Duodenal mucosa (tissue), 2 donors: ENCODE data around the gene MAMSTR.

Experiments used
- H3K27ac ChIP-seq: one replicate; pipeline ENCODE4 v1.7.0; 2013; ENCODE audit warnings: low read depth, low read length
- H3K27me3 ChIP-seq, 2 donors: one replicate each; pipeline ENCODE4 v1.7.0; 2013; ENCODE audit warnings: low read length in 2 of 2, control low read depth in 1 of 2; ENCODE audit not compliant: insufficient read depth in 2 of 2, control insufficient read depth in 1 of 2
- H3K36me3 ChIP-seq, 2 donors: one replicate each; pipeline ENCODE4 v1.7.0; 2013; ENCODE audit warnings: low read length in 2 of 2, control low read depth in 1 of 2; ENCODE audit not compliant: insufficient read depth in 2 of 2, control insufficient read depth in 1 of 2
- H3K4me1 ChIP-seq, 2 donors: one replicate each; pipeline ENCODE4 v1.7.0; 2013; ENCODE audit warnings: low read length in 2 of 2, control low read depth in 1 of 2; ENCODE audit not compliant: insufficient read depth in 2 of 2, control insufficient read depth in 1 of 2
- H3K4me3 ChIP-seq, 2 donors: one replicate each; pipeline ENCODE4 v1.7.0; 2013; ENCODE audit warnings: low read length in 2 of 2, low read depth in 1 of 2
- H3K9ac ChIP-seq, 2 donors: one replicate each; pipeline ENCODE4 v1.7.0; 2013; ENCODE audit warnings: low read length in 2 of 2, low read depth in 1 of 2
- H3K9me3 ChIP-seq, 2 donors: one replicate each; pipeline ENCODE4 v1.7.0; 2013; ENCODE audit warnings: low read length in 2 of 2, control low read depth in 1 of 2; ENCODE audit not compliant: control insufficient read depth in 1 of 2

The MAMSTR gene

DNA sequence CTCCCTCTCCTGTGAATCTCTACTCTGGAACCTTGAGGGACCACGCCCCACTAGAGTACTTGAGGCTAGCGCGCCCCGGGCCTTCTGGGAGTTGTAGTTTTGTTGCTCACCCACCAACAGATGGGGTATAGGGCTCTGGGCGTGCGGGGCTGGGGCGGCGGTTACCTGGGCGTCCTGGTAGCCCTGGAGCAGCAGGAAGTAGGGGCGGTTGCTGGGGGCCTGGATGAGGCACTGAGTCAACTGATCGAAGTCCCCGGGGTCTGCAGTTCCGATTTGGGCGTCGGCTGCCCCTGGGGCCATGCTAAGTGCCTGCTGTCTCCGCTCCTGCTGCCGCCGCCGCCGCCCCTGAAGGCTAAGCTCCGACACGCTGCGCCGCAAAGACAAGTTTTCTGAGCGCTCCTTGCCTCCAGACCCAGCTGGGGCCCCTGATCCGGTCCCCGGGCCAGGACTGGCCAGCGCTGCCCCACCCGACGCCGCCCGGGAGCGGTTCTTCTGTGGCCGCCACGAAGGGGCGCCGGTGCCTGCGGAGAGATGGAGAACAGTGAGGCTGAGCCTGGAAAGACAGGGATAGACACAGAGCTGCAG, 15.6 kb upstream of the MAMSTR start:
- H3K9me3 ChIP-seq, result no peaks in the 10 kb centered on the region
- H3K36me3 ChIP-seq, result no peaks in the 10 kb centered on the region
- peaks cover 7 to 8% of the 10 kb centered on the region in 2 donors for H3K4me1 ChIP-seq
- no peak overlapping the region for H3K27ac ChIP-seq
- peak overlapping the region in 1 of 2 donors; percentile 16 for H3K4me3 ChIP-seq
- H3K27me3 ChIP-seq, result peaks cover 0 to 4% of the 10 kb centered on the region in 2 donors
- H3K9ac ChIP-seq, result no peak overlapping the region

DNA sequence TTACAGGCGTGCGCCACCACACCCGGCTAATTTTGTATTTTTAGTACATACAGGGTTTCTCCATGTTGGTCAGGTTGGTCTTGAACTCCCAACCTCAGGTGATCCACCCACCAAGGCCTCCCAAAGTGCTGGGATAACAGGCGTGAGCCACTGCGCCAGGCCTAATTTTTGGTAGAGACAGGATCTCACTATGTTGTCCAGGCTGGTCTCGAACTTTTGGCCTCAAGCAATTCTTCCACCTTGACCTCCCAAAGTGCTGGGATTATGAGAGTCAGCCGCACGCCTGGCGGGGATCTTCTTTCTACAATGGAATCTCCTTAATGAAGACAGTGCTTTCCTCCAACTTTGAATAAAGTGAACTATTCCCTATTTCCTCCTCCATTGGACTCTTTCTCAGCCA, 15.1 kb upstream of the MAMSTR start:
- H3K36me3 ChIP-seq, result no peaks in the 10 kb centered on the region
- no peak overlapping the region for H3K4me3 ChIP-seq
- no peak overlapping the region for H3K27ac ChIP-seq
- no peaks in the 10 kb centered on the region for H3K9me3 ChIP-seq
- H3K4me1 ChIP-seq, result peaks cover 4% of the 10 kb centered on the region in 2 donors
- no peak overlapping the region for H3K9ac ChIP-seq
- no peaks in the 10 kb centered on the region for H3K27me3 ChIP-seq

DNA sequence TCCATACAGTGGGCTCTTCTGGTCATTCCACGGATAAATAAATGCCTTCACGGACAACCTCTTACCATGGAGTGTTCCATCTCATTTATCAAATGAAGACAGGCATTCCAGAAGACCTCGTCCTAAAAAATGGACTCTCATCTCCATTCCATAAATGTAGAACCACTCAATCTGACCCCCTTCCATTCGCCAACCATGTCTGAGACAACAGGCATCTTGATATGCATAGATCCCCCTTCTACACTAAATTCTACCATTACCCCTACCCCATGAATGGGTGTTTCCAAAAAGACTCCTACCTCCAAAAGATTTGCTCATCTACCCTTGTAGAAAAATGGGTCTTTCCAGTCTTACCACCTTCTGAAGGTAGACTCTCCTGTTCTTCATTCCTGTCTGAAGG, 11.9 kb upstream of the MAMSTR start:
- H3K9ac ChIP-seq, result no peak overlapping the region

DNA sequence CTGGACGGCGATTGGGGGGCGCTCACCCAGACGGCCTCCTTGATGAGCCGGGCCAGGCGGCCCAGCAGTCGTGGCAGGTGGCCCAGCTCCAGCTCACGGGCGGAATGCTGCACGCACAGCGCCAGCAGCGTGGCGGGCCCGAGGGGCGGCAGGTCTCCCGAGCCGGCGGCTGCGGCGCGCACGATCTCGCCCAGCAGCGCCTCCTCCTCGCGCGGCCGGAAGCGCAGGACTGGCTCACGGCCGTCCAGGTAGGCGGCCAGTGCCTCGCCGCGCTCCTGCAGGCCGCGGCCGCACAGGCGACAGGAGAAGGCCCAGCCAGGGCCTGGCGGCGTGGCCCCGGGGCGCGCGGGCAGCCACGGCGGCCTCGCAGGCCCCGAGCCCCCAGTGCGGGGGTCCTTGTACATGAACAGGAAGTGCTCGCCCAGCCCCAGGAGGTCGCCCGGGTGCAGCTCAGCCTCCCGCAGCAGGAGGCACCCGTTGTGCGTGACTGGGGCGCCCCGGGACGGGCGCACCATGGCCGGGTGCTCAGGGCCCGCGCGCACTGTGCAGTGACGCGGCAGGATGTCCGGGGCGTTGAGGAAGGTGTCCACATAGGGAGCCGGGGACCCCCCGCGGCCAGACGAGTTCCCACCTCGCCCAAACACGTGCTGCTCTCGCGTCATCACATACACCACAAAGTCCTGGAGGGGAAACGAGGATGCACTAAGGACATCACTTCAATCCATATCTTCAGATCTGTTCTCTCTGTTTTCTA, 9.6 kb upstream of the MAMSTR start:
- Histone ChIP-seq H3K27me3 (no peaks in the 10 kb centered on the region), H3K9me3 (peaks cover 0 to 3% of the 10 kb centered on the region in 2 donors), H3K36me3 (no peaks in the 10 kb centered on the region), H3K4me1 (peaks cover 6 to 11% of the 10 kb centered on the region in 2 donors), H3K9ac (no peak overlapping the region), H3K4me3 (no peak overlapping the region), H3K27ac (no peak overlapping the region)

More for the DNA sequence above, 11.9 kb upstream of the MAMSTR start:
- Histone ChIP-seq H3K4me3 (no peak overlapping the region), H3K27ac (no peak overlapping the region), H3K36me3 (no peaks in the 10 kb centered on the region), H3K4me1 (no peaks in the 10 kb centered on the region), H3K27me3 (no peaks in the 10 kb centered on the region), H3K9me3 (peaks cover 0 to 3% of the 10 kb centered on the region in 2 donors)

DNA sequence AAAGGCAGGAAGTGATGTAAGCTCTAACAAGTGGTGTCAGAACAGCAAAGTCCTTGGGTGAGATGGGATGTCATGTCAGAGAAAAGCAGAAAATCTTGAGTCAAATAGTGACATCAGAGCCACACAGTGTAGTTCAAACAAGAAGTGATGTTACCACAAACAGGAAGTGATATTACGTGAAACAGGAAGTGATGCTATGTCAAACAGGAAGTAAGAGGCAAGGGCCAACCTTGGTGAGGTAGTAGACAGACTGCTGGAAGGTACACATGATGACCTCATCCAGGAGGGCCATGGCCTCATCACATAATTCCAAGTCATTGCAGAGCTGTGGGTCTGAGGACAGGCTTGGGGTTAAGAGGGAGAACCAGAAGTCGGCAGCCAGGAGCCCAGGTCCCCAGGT, 7.0 kb upstream of the MAMSTR start:
- no peak overlapping the region for H3K9ac ChIP-seq
- peak overlapping the region in 1 of 2 donors; percentile 29 for H3K4me3 ChIP-seq
- peak overlapping the region; percentile 33 for H3K27ac ChIP-seq
- H3K9me3 ChIP-seq, result peaks cover 0 to 3% of the 10 kb centered on the region in 2 donors
- H3K4me1 ChIP-seq, result peaks cover 6 to 11% of the 10 kb centered on the region in 2 donors
- no peaks in the 10 kb centered on the region for H3K36me3 ChIP-seq
- H3K27me3 ChIP-seq, result no peaks in the 10 kb centered on the region

DNA sequence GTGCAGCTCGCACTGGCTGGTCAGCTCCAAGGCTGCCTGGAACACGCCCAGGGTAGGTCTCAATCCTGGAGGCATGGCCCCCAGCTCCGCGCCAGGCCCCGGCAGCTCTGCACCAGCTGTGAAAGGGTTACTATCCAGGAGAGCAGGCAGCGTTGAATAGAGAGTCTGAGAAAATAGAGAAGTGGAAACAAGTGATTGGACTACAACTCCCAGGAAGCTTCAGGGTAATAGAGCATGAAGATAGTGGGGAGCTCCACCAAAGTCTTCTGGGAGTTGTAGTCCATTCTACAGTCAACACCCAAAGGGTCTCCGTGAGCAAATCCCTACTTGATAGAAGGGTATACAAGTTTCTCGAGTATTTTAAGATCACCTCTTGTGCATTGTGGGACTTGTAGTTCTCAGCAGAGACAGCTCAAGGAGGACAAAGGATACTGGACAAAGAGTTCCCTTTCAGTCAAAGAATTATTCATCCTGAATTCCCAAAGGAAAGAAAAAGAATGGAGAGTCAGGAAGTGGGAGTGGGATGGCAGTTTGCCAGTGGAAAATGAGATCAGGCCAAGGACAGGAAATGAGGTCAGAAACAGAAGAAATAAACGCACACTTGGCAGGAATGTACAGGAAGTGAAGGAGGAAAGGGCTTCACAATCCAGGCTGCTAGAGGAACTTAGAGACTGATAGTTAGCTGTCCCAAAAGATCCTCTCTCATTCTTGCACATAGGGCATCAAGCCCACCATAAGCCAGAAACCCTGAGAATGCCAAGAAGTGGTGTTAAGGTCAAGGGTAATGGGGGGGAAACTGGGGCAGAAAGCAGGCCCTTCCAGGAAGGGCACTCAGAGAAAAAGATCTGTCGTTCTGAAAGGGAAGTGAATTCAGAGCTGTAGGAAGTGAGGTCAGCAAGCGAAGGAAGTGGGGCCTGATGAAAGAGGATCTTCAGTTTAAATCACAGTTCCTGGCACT, 5.5 kb upstream of the MAMSTR start:
- Histone ChIP-seq H3K4me1 (peaks cover 9 to 11% of the 10 kb centered on the region in 2 donors), H3K9ac (no peak overlapping the region), H3K27me3 (no peaks in the 10 kb centered on the region), H3K36me3 (no peaks in the 10 kb centered on the region), H3K9me3 (peaks cover 0 to 3% of the 10 kb centered on the region in 2 donors), H3K4me3 (no peak overlapping the region), H3K27ac (no peak overlapping the region)

DNA sequence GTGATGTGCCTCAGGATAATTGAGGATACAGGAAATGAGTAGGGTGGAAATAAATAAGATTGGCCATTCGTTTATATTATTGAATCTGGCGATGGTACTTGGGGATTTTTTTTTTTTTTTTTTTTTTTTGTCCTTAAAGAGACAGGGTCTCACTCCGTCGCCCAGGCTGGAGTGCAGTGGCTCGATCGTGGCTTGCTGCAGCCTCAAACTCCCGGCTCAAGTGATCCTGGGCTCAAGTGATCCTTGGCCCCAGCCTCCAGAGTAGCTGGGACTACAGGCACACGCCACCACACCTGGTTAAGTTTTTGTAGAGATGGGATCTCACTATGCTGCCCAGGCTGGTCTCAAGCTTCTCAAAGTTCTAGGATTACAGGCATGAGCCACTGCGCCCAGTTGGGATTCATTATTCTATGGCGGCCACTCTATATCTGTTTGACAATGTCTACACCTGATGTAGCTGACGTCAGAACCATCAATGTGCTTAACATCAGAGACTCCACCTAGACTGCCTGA, 2.7 kb upstream of the MAMSTR start:
- Histone ChIP-seq H3K4me1 (peaks cover 10 to 11% of the 10 kb centered on the region in 2 donors), H3K9me3 (peaks cover 0 to 3% of the 10 kb centered on the region in 2 donors), H3K4me3 (no peak overlapping the region), H3K9ac (no peak overlapping the region), H3K27ac (no peak overlapping the region), H3K36me3 (no peaks in the 10 kb centered on the region), H3K27me3 (no peaks in the 10 kb centered on the region)

DNA sequence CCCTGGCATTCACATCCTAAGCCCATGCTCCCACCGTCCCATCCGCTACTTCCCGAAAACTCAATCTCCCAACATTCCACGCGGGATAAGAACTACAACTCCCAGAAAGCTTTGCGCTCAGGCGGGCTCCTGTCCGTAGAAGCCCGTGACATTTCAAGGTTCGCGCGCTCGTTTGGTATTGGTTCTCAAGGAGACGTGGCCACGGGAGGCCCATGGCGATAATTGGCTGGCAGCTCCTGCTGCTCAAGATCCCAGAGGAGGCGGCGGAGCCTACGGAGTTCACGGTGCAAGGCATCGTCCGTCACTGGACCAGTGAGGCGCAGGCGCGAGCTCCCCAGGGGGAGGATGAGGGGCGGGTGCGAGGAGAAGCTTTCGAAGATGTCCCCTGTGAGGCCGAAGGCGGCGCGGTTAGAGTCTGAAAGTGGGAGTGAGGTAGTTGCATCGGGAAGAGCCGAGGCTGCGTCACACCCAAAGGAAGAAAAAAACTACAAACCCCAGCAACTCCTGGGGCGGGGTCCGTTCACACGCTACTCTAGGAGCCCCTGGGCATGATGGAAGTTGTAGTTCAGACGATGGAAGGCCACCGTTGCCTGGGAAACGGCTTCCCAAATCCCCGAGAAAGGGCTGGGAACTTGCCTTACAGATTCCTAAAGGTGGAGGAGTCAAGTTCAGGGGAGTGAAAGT, 1.2 kb upstream of the MAMSTR start:
- Histone ChIP-seq H3K36me3 (no peaks in the 10 kb centered on the region), H3K4me3 (peak overlapping the region; percentile 69 to 86), H3K4me1 (peaks cover 19 to 21% of the 10 kb centered on the region in 2 donors), H3K9me3 (no peaks in the 10 kb centered on the region), H3K27ac (peak overlapping the region; percentile 79), H3K27me3 (no peaks in the 10 kb centered on the region), H3K9ac (peak overlapping the region; percentile 48 to 58)

DNA sequence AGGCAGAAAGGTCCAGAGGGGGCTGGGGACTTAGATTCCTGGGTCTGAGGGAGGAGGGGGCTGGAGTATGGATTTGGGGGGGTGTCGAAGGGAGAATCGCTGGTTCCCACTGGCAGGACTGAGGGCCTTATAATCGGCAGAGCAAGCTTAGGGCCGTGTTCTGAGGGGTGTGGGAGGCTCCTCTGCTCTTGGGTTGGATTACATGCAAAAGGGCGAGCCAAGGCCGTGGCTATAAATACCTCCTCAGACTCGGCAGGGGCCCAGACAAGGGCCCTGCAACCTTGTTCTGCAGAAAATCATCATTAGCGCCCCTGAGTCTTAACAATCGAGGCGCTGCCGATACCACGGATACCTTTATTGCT, 707 bp upstream of the MAMSTR start:
- H3K4me1 ChIP-seq, result peaks cover 20 to 24% of the 10 kb centered on the region in 2 donors
- H3K9ac ChIP-seq, result no peak overlapping the region
- no peak overlapping the region for H3K27ac ChIP-seq

More for the DNA sequence above, 707 bp upstream of the MAMSTR start:
- no peaks in the 10 kb centered on the region for H3K36me3 ChIP-seq
- no peaks in the 10 kb centered on the region for H3K9me3 ChIP-seq
- peak overlapping the region in 1 of 2 donors; percentile 86 for H3K4me3 ChIP-seq
- no peaks in the 10 kb centered on the region for H3K27me3 ChIP-seq
